ENCODE data around the gene TRIM52. TPM values are rescaled to one million over a fixed set of nuclear protein-coding genes. Genes with fewer than 3 reads are reported as not detected.

TRIM52 gene
- total and polyA plus RNA-seq, 2 of the 13 experiments (the other 11 are each of a cell fraction or from before 2014, with no cell fraction given): 7.2 to 11.6 TPM

- TF ChIP-seq PRDM10 (CRISPR knock-in tag; IDR thresholded peaks at IDR 0.05; ENCODE audit: low read depth) (peak; percentile 99), PHB2 (IDR thresholded peaks at IDR 0.05; ENCODE audit: partially characterized antibody) (no peak), DR1 (CRISPR knock-in tag; IDR thresholded peaks at IDR 0.05) (peak; percentile 81), NRL (CRISPR knock-in tag; IDR thresholded peaks at IDR 0.05; ENCODE audit: borderline replicate concordance) (no peak), CCDC6 (CRISPR knock-in tag; IDR thresholded peaks at IDR 0.05) (peak; percentile 93), RERE (CRISPR knock-in tag; IDR thresholded peaks at IDR 0.05; ENCODE audit: low read depth) (no peak), FOXP4 (CRISPR knock-in tag; IDR thresholded peaks at IDR 0.05) (no peak), NFE2L2 (IDR thresholded peaks at IDR 0.05; ENCODE audit: low read length) (no peak), TBL1XR1 (IDR thresholded peaks at IDR 0.05; ENCODE audit: borderline replicate concordance, low read length, partially characterized antibody) (peak; percentile 54), DRAP1 (CRISPR knock-in tag; IDR thresholded peaks at IDR 0.05) (peak; percentile 86), HNRNPK (IDR thresholded peaks at IDR 0.05; ENCODE audit: low read depth, low read length, poor library complexity, severe bottlenecking) (no peak), ZBTB2 (CRISPR knock-in tag; IDR thresholded peaks at IDR 0.05; ENCODE audit: low read depth) (no peak), ZNF772 (CRISPR knock-in tag; IDR thresholded peaks at IDR 0.05) (no peak; the same call in 1 of the 2 replicates), MBD4 (IDR thresholded peaks at IDR 0.05; ENCODE audit: borderline replicate concordance, low read length) (no peak), CC2D1A (CRISPR knock-in tag; IDR thresholded peaks at IDR 0.05) (no peak)
Observed at GRCh38 chr5:181243564-181244343, 17.2 kb downstream of the TRIM52 start, which contains the start of gene RACK1 (continued).

Measured in HepG2 (cell line).